DND-41 (cell line): Measurements from ENCODE around the gene TRIOBP.

Experiments used
- ATAC-seq: fragments of 200-7000 bp; cut with Tn5 transposase; 3 replicates; pipeline ENCODE4 v1.9.1; 2021; ENCODE audit warnings: low read depth; ENCODE audit not compliant: insufficient read depth
- DNase-seq: peaks from one replicate; pipeline ENCODE4 v3.0.0-alpha.2; 2020
- H2AFZ ChIP-seq: 2 replicates; pipeline ENCODE4 v1.6.0; 2012; ENCODE audit warnings: low read depth, low read length
- H3K27ac ChIP-seq: 2 replicates; pipeline ENCODE4 v1.5.1; 2012; ENCODE audit warnings: low read length, inconsistent platforms
- H3K27me3 ChIP-seq: fragments of 200-600 bp; sonication (generic); 2 replicates; pipeline ENCODE4 v1.6.0; 2012; ENCODE audit warnings: low read length, mild to moderate bottlenecking, inconsistent platforms; ENCODE audit not compliant: insufficient read depth, poor library complexity
- H3K36me3 ChIP-seq: 2 replicates; pipeline ENCODE4 v1.5.1; 2012; ENCODE audit warnings: low read length, inconsistent platforms; ENCODE audit not compliant: insufficient read depth
- H3K4me1 ChIP-seq: 2 replicates; pipeline ENCODE4 v1.5.1; 2012; ENCODE audit warnings: mild to moderate bottlenecking, low read length; ENCODE audit not compliant: insufficient read depth
- H3K4me2 ChIP-seq: 2 replicates; pipeline ENCODE4 v1.6.0; 2012; ENCODE audit warnings: mild to moderate bottlenecking, moderate library complexity, low read length, inconsistent platforms; ENCODE audit not compliant: insufficient read depth
- H3K4me3 ChIP-seq, 2 experiments: fragments of 200-600 bp in 1 of 2; shearing (Covaris generic) in 1 of 2; 2 replicates each; pipeline ENCODE4 v1.5.1; 2012 to 2016; ENCODE audit warnings: inconsistent platforms in 2 of 2, low read length in 2 of 2, mild to moderate bottlenecking in 2 of 2, low read depth in 1 of 2, moderate library complexity in 1 of 2
- H3K79me2 ChIP-seq: 2 replicates; pipeline ENCODE4 v1.6.0; 2012; ENCODE audit warnings: low read length, inconsistent platforms; ENCODE audit not compliant: insufficient read depth
- H3K9ac ChIP-seq: 2 replicates; pipeline ENCODE4 v1.6.0; 2012; ENCODE audit warnings: low read depth, mild to moderate bottlenecking, inconsistent platforms, low read length, moderate library complexity
- H3K9me3 ChIP-seq: 2 replicates; pipeline ENCODE4 v1.5.1; 2012; ENCODE audit warnings: low read length, moderate library complexity, mild to moderate bottlenecking, inconsistent platforms; ENCODE audit not compliant: insufficient read depth, severe bottlenecking
- H4K20me1 ChIP-seq: 2 replicates; pipeline ENCODE4 v1.6.0; 2012; ENCODE audit warnings: low read length; ENCODE audit not compliant: insufficient read depth
- CTCF ChIP-seq: IDR thresholded peaks from 2 replicates; pipeline ENCODE4 v1.5.1; 2012; ENCODE audit warnings: borderline replicate concordance, low read length, moderate library complexity, mild to moderate bottlenecking; ENCODE audit not compliant: poor library complexity, severe bottlenecking; ENCODE audit errors: extremely low read depth
- EZH2 ChIP-seq: IDR thresholded peaks from 3 replicates; pipeline ENCODE4 v1.6.1; 2012; ENCODE audit warnings: borderline replicate concordance, low read depth, mild to moderate bottlenecking, moderate library complexity, low read length, inconsistent platforms; ENCODE audit not compliant: severe bottlenecking

TRIOBP gene

GRCh38 chr22:37771081-37771480 lies 74.2 kb downstream of the TRIOBP start:
- DNase-seq (no peak), ATAC-seq (no peak)
- Histone ChIP-seq H3K9ac (no peak overlapping the region), H3K4me1 (no peaks in the 10 kb centered on the region), H3K4me2 (no peak overlapping the region), H2AFZ (no peak overlapping the region), H3K79me2 (no peaks in the 10 kb centered on the region), H3K27ac (no peak overlapping the region), H3K4me3 (no peak overlapping the region), H3K9me3 (no peaks in the 10 kb centered on the region), H3K27me3 (no peaks in the 10 kb centered on the region), H3K36me3 (peaks cover 73% of the 10 kb centered on the region), H4K20me1 (0 out of 2 replicates have a peak, but pooled peaks cover 9% of the 10 kb centered on the region)
- TF ChIP-seq CTCF (no peak), EZH2 (no peak)

GRCh38 chr22:37771702-37772427 lies 75.0 kb downstream of the TRIOBP start:
- H3K4me3 ChIP-seq: no peak overlapping the region
- ATAC-seq: no peak
- no peak overlapping the region for H3K27ac ChIP-seq
- H4K20me1 ChIP-seq: 0 out of 2 replicates have a peak, but pooled peaks cover 6% of the 10 kb centered on the region
- no peaks in the 10 kb centered on the region for H3K4me1 ChIP-seq
- H3K9ac ChIP-seq: no peak overlapping the region
- no peaks in the 10 kb centered on the region for H3K9me3 ChIP-seq
- peaks cover 69% of the 10 kb centered on the region for H3K36me3 ChIP-seq
- H3K79me2 ChIP-seq: no peaks in the 10 kb centered on the region
- TF ChIP-seq CTCF: no peak
- no peak for TF ChIP-seq EZH2
- H2AFZ ChIP-seq: no peak overlapping the region
- DNase-seq: no peak
- no peaks in the 10 kb centered on the region for H3K27me3 ChIP-seq
- H3K4me2 ChIP-seq: no peak overlapping the region

GRCh38 chr22:37774728-37775127 lies 77.9 kb downstream of the TRIOBP start:
- Histone ChIP-seq H3K27ac (no peak overlapping the region), H3K27me3 (no peaks in the 10 kb centered on the region), H2AFZ (no peak overlapping the region), H3K79me2 (no peaks in the 10 kb centered on the region), H3K4me2 (no peak overlapping the region), H3K9me3 (no peaks in the 10 kb centered on the region), H3K4me1 (no peaks in the 10 kb centered on the region), H3K9ac (no peak overlapping the region), H3K36me3 (peaks cover 44% of the 10 kb centered on the region), H4K20me1 (0 out of 2 replicates have a peak, but pooled peaks cover 6% of the 10 kb centered on the region), H3K4me3 (no peak overlapping the region)
- DNase-seq: no peak
- ATAC-seq: no peak
- TF ChIP-seq CTCF (no peak), EZH2 (no peak)
